Activated CD4-positive, alpha-beta memory T cell treated with anti-CD3 and anti-CD28 coated beads for 36 hours (primary cell): ENCODE measurements around the gene TRABD2B. TPM values are rescaled to one million over a fixed set of nuclear protein-coding genes. Genes with fewer than 3 reads are reported as not detected.

ENCODE experiments used
- CTCF ChIA-PET: fragments of 350-600 bp; sonication (Branson Sonifier 250); formaldehyde crosslinking; loops from one replicate; lab custom pipeline; 2021; ENCODE audit warnings: antibody characterized with exemption, inconsistent platforms; lab: Charles Lee
- POLR2A ChIA-PET: fragments of 350-600 bp; sonication (Branson Sonifier 250); formaldehyde crosslinking; loops from one replicate; lab custom pipeline; 2021; ENCODE audit warnings: antibody characterized with exemption; lab: Charles Lee
- DNase-seq: peaks from one replicate; pipeline ENCODE4 v3.0.0-alpha.2; 2020
- H3K27ac Mint-ChIP-seq: one replicate; pipeline ENCODE4 v1.8.0; 2021; ENCODE audit warnings: mixed read lengths
- H3K27me3 Mint-ChIP-seq: one replicate; pipeline ENCODE4 v1.8.0; 2021; ENCODE audit warnings: mixed read lengths
- H3K36me3 Mint-ChIP-seq: one replicate; pipeline ENCODE4 v1.8.0; 2021; ENCODE audit warnings: mixed read lengths
- H3K4me1 Mint-ChIP-seq: one replicate; pipeline ENCODE4 v1.8.0; 2021; ENCODE audit warnings: low read depth, mixed read lengths
- H3K4me3 Mint-ChIP-seq: one replicate; pipeline ENCODE4 v1.8.0; 2021; ENCODE audit warnings: mild to moderate bottlenecking, mixed read lengths
- H3K9me3 Mint-ChIP-seq: one replicate; pipeline ENCODE4 v1.8.0; 2021; ENCODE audit warnings: mixed read lengths
- intact Hi-C: fragments of 100-400 bp; cut with micrococcal nuclease; formaldehyde crosslinking; loops from one replicate; pipeline ENCODE4 v1.15.1; 2023
- total RNA-seq, 2 experiments: library from RNA; stranded (reverse); gene quantifications; one replicate each; pipeline ENCODE4 v1.2.3, GENCODE V29; 2021

Gene TRABD2B
- total RNA-seq, 2 experiments from 2014 or later: not detected

- Mint-ChIP-seq H3K9me3 (no peaks in the 10 kb centered on the region), H3K36me3 (no peaks in the 10 kb centered on the region), H3K4me3 (no peak overlapping the region), H3K27ac (no peak overlapping the region), H3K4me1 (peaks cover 8% of the 10 kb centered on the region), H3K27me3 (peaks cover 43% of the 10 kb centered on the region)
- intact Hi-C loops: loop anchor here (2.0 kb wide), 1 partner anchor 204 kb away; no protein-coding TSS in a partner anchor
- ChIA-PET CTCF (interaction anchor here (0.9 to 2.0 kb wide), 11 partner anchors 8 to 95 kb away, joined by 3 to 13 read pairs (median 4); no protein-coding TSS in a partner anchor), POLR2A (no interaction called here)
- no peak for DNase-seq
Observed at GRCh38 chr1:47998396-47998990, 1.3 kb upstream of the TRABD2B start.

GRCh38 chr1:47996406-47997226 is 569 bp downstream of the TRABD2B start:
- Mint-ChIP-seq H3K4me1 (peaks cover 8% of the 10 kb centered on the region), H3K36me3 (no peaks in the 10 kb centered on the region), H3K4me3 (no peak overlapping the region), H3K27ac (no peak overlapping the region), H3K9me3 (no peaks in the 10 kb centered on the region), H3K27me3 (peaks cover 46% of the 10 kb centered on the region)
- no peak for DNase-seq
- ChIA-PET CTCF (interaction anchor here (0.8 to 2.0 kb wide), 9 partner anchors 7 to 97 kb away, joined by 3 to 13 read pairs (median 3); no protein-coding TSS in a partner anchor), POLR2A (no interaction called here)
- intact Hi-C loops: loop anchor here (1.0 kb wide), 1 partner anchor 65 kb away; no protein-coding TSS in a partner anchor

- no peak for DNase-seq
- Mint-ChIP-seq H3K27ac (no peak overlapping the region), H3K36me3 (no peaks in the 10 kb centered on the region), H3K27me3 (peaks cover 48% of the 10 kb centered on the region), H3K4me3 (no peak overlapping the region), H3K4me1 (peaks cover 8% of the 10 kb centered on the region), H3K9me3 (no peaks in the 10 kb centered on the region)
- intact Hi-C loops: no loop called here
- ChIA-PET CTCF (no interaction called here), POLR2A (no interaction called here)
Observed at GRCh38 chr1:47996060-47996405, 1.2 kb downstream of the TRABD2B start.

GRCh38 chr1:47995306-47996050 is 1.7 kb downstream of the TRABD2B start:
- H3K27me3 Mint-ChIP-seq: peaks cover 48% of the 10 kb centered on the region
- ChIA-PET CTCF (interaction anchor here (1.1 kb wide), 1 partner anchor 14 kb away, joined by 4 read pairs; no protein-coding TSS in a partner anchor), POLR2A (no interaction called here)
- no peak overlapping the region for H3K27ac Mint-ChIP-seq
- intact Hi-C loops: no loop called here
- no peak for DNase-seq
- H3K36me3 Mint-ChIP-seq: no peaks in the 10 kb centered on the region
- peaks cover 8% of the 10 kb centered on the region for H3K4me1 Mint-ChIP-seq
- H3K4me3 Mint-ChIP-seq: no peak overlapping the region
- H3K9me3 Mint-ChIP-seq: no peaks in the 10 kb centered on the region

- DNase-seq: no peak
- intact Hi-C loops: no loop called here
- CTCF ChIA-PET: interaction anchor here (0.8 kb wide), 1 partner anchor 33 kb away, joined by 4 read pairs; no protein-coding TSS in a partner anchor
- Mint-ChIP-seq H3K36me3 (no peaks in the 10 kb centered on the region), H3K27ac (no peak overlapping the region), H3K4me1 (peaks cover 8% of the 10 kb centered on the region), H3K4me3 (no peak overlapping the region), H3K9me3 (no peaks in the 10 kb centered on the region), H3K27me3 (peaks cover 44% of the 10 kb centered on the region)
- POLR2A ChIA-PET: no interaction called here
Observed at GRCh38 chr1:47993881-47994625, 3.1 kb downstream of the TRABD2B start.

- ChIA-PET CTCF (interaction anchor here (0.8 kb wide), 1 partner anchor 34 kb away, joined by 4 read pairs; no protein-coding TSS in a partner anchor), POLR2A (no interaction called here)
Observed at GRCh38 chr1:47993416-47993740, 3.8 kb downstream of the TRABD2B start.

GRCh38 chr1:47992720-47993415 is 4.3 kb downstream of the TRABD2B start:
- no peak for DNase-seq
- POLR2A ChIA-PET: no interaction called here
- no peaks in the 10 kb centered on the region for H3K36me3 Mint-ChIP-seq
- peaks cover 8% of the 10 kb centered on the region for H3K4me1 Mint-ChIP-seq
- intact Hi-C loops: no loop called here
- no peak overlapping the region for H3K27ac Mint-ChIP-seq
- peaks cover 34% of the 10 kb centered on the region for H3K27me3 Mint-ChIP-seq
- H3K4me3 Mint-ChIP-seq: no peak overlapping the region
- CTCF ChIA-PET: no interaction called here
- H3K9me3 Mint-ChIP-seq: no peaks in the 10 kb centered on the region

More at GRCh38 chr1:47993416-47993740, 3.8 kb downstream of the TRABD2B start:
- Mint-ChIP-seq H3K36me3 (no peaks in the 10 kb centered on the region), H3K4me1 (peaks cover 8% of the 10 kb centered on the region), H3K9me3 (no peaks in the 10 kb centered on the region), H3K4me3 (no peak overlapping the region), H3K27ac (no peak overlapping the region), H3K27me3 (peaks cover 39% of the 10 kb centered on the region)
- intact Hi-C loops: no loop called here
- DNase-seq: no peak

- POLR2A ChIA-PET: no interaction called here
- intact Hi-C loops: no loop called here
Observed at GRCh38 chr1:47991673-47992072, 5.5 kb downstream of the TRABD2B start.

GRCh38 chr1:47991187-47991586 is 6.0 kb downstream of the TRABD2B start:
- Mint-ChIP-seq H3K9me3 (no peaks in the 10 kb centered on the region), H3K4me3 (no peak overlapping the region), H3K4me1 (peaks cover 5% of the 10 kb centered on the region), H3K36me3 (no peaks in the 10 kb centered on the region), H3K27me3 (peaks cover 30% of the 10 kb centered on the region), H3K27ac (no peak overlapping the region)
- CTCF ChIA-PET: no interaction called here
- intact Hi-C loops: no loop called here
- no peak for DNase-seq
- POLR2A ChIA-PET: no interaction called here

More at GRCh38 chr1:47991673-47992072, 5.5 kb downstream of the TRABD2B start:
- H3K4me1 Mint-ChIP-seq: peaks cover 7% of the 10 kb centered on the region
- no peaks in the 10 kb centered on the region for H3K9me3 Mint-ChIP-seq
- no peak overlapping the region for H3K4me3 Mint-ChIP-seq
- H3K27ac Mint-ChIP-seq: no peak overlapping the region
- H3K36me3 Mint-ChIP-seq: no peaks in the 10 kb centered on the region
- CTCF ChIA-PET: no interaction called here
- DNase-seq: no peak
- peaks cover 31% of the 10 kb centered on the region for H3K27me3 Mint-ChIP-seq

GRCh38 chr1:47990286-47990685 is 6.9 kb downstream of the TRABD2B start:
- intact Hi-C loops: no loop called here
- CTCF ChIA-PET: no interaction called here
- Mint-ChIP-seq H3K36me3 (no peaks in the 10 kb centered on the region), H3K27me3 (peaks cover 22% of the 10 kb centered on the region), H3K4me3 (no peak overlapping the region), H3K27ac (no peak overlapping the region), H3K9me3 (no peaks in the 10 kb centered on the region), H3K4me1 (no peaks in the 10 kb centered on the region)
- POLR2A ChIA-PET: no interaction called here
- DNase-seq: no peak

- H3K27ac Mint-ChIP-seq: no peak overlapping the region
- peaks cover 24% of the 10 kb centered on the region for H3K27me3 Mint-ChIP-seq
- H3K4me3 Mint-ChIP-seq: no peak overlapping the region
- intact Hi-C loops: no loop called here
- H3K4me1 Mint-ChIP-seq: peaks cover 4% of the 10 kb centered on the region
- POLR2A ChIA-PET: no interaction called here
- no peak for DNase-seq
- H3K9me3 Mint-ChIP-seq: no peaks in the 10 kb centered on the region
- no peaks in the 10 kb centered on the region for H3K36me3 Mint-ChIP-seq
- CTCF ChIA-PET: interaction anchor here (1.8 kb wide), 1 partner anchor 10 kb away, joined by 13 read pairs; the partner anchor contains the start of gene TRABD2B
Observed at GRCh38 chr1:47987601-47988000, 9.6 kb downstream of the TRABD2B start.
